Ovary (tissue), 3 donors: Measurements from ENCODE around the gene SLC12A8.

ENCODE experiments used
- CTCF ChIP-seq, 3 donors: fragments of 450-650 bp in 2 of 3; fragments of 200-600 bp in 1 of 3; IDR thresholded peaks; one replicate each; pipeline versions ENCODE4 v1.5.1 to v1.8.0; 2016 to 2022; ENCODE audit warnings: antibody characterized with exemption in 3 of 3, mild to moderate bottlenecking in 1 of 3
- EP300 ChIP-seq: sonication (generic); formaldehyde crosslinking; IDR thresholded peaks from one replicate; pipeline ENCODE4 v1.6.1; 2017; ENCODE audit warnings: antibody characterized with exemption
- donor health status: DM: no; HTN: no; CAD: no.

- TF ChIP-seq EP300 = no peak
- TF ChIP-seq CTCF (IDR thresholded peaks at IDR 0.05) = no peak
These were observed 38.4 kb upstream of the SLC12A8 start for GRCh38 chr3:125250973-125251372.
